GM06990 (cell line): ENCODE measurements around the gene PAN2.

Source experiments
- DNase-seq: peaks from one replicate; pipeline ENCODE4 v3.0.0-alpha.2; 2011; ENCODE audit not compliant: insufficient read length; ENCODE audit errors: extremely low read depth
- H3K27me3 ChIP-seq: replicated peaks from 2 replicates; pipeline ENCODE4 v1.6.0; 2011; ENCODE audit warnings: low read length; ENCODE audit not compliant: control insufficient read depth, insufficient read depth
- H3K36me3 ChIP-seq: 2 replicates; pipeline ENCODE4 v1.5.1; 2011; ENCODE audit warnings: low read length; ENCODE audit not compliant: control insufficient read depth, insufficient read depth
- H3K4me3 ChIP-seq: replicated peaks from 2 replicates; pipeline ENCODE4 v1.5.1; 2011; ENCODE audit warnings: low read depth, mild to moderate bottlenecking, control low read depth, low read length
- TF ChIP-seq, protein P1 (sequence below): IDR thresholded peaks from 2 replicates; pipeline ENCODE4 v1.5.1; 2011; ENCODE audit warnings: low read length, control low read depth, mild to moderate bottlenecking, inconsistent platforms; ENCODE audit not compliant: insufficient read depth, poor library complexity, severe bottlenecking

PAN2 gene

DNA sequence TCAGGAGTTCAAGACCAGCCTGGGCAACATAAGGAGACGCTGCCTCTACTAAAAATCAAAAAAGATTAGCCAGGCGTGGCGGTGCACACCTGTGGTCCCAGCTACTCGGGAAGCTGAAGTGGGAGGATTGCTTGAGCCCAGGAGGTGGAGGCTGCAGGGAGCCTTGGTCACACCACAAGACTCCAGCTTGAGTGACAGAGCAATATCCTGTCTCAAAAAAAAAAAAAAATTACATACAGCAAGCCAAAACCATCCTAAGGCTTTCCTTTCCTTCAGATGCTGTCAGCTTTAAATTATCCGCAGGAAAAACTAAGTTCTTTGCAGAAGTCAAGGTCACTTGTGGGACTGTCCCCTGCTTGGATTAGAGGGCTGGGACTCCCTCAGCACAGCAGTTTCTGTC, 35.0 kb downstream of the PAN2 start:
- DNase-seq: no peak

DNA sequence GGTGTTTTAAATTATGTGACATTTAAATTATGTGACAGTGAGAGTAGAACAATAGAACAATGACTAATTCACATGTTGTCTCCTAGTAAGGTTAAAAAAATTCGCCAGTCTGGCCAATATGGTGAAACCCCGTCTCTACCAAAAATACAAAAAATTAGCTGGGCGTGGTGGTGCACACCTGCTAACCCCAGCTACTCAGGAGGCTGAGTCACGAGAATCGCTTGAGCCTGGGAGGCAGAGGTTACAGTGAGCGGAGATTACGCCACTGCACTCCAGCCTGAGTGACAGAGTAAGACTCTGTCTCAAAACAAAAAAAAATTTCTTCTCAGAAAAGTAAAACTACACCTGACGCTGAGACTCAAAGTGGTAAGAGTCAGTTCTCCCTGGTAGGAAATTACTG, 36.4 kb downstream of the PAN2 start:
- Histone ChIP-seq H3K4me3 (no peak overlapping the region), H3K36me3 (no peaks in the 10 kb centered on the region; the same call in none of the 2 replicates), H3K27me3 (no peaks in the 10 kb centered on the region)
- no peak for DNase-seq
- TF ChIP-seq, protein P1, sequence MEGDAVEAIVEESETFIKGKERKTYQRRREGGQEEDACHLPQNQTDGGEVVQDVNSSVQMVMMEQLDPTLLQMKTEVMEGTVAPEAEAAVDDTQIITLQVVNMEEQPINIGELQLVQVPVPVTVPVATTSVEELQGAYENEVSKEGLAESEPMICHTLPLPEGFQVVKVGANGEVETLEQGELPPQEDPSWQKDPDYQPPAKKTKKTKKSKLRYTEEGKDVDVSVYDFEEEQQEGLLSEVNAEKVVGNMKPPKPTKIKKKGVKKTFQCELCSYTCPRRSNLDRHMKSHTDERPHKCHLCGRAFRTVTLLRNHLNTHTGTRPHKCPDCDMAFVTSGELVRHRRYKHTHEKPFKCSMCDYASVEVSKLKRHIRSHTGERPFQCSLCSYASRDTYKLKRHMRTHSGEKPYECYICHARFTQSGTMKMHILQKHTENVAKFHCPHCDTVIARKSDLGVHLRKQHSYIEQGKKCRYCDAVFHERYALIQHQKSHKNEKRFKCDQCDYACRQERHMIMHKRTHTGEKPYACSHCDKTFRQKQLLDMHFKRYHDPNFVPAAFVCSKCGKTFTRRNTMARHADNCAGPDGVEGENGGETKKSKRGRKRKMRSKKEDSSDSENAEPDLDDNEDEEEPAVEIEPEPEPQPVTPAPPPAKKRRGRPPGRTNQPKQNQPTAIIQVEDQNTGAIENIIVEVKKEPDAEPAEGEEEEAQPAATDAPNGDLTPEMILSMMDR: no peak

More for the DNA sequence above, 35.0 kb downstream of the PAN2 start:
- TF ChIP-seq, protein P1: no peak
- Histone ChIP-seq H3K36me3 (no peaks in the 10 kb centered on the region; the same call in 1 of the 2 replicates), H3K4me3 (peak overlapping the region; percentile 90), H3K27me3 (no peaks in the 10 kb centered on the region)

DNA sequence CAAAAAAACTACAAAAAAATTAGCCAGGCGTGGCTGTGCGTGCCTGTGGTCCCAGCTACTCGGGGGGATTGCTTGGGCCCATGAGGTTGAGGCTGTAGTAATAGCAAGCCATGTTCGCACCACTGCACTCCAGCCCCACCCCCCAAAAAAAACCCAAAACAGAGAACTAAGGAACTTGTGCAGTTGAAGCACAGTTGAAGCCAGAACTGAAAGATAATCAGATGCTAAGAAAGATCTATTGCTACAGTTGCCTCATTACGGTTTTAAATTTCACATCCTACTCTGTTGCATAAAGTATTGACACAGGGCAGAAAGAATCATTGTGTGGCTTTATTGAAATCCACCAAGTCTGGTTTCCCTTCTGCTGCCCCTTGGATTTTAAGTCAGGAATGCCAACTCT, 37.5 kb downstream of the PAN2 start:
- peaks cover 2% of the 10 kb centered on the region for H3K36me3 ChIP-seq
- DNase-seq: no peak
- no peaks in the 10 kb centered on the region for H3K27me3 ChIP-seq
- H3K4me3 ChIP-seq: no peak overlapping the region
- TF ChIP-seq, protein P1: no peak

DNA sequence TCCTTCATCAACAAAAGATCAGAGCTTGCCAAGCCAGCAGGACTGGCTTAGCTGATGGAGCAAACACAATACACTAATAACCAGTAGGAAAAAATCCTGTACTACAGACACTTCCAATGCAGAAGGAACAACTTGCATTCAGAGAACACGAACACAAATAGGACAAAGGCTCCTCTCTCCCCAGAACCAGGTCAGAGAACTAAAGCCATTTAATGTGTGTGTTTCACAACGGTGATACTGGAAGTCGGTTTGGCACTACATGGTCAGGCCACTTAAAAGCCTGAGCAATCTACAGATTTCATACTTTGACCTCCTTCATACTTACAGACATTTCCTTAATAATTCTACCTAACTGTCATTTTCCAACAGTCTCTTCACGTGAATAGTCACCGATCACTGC, 40.0 kb downstream of the PAN2 start:
- Histone ChIP-seq H3K36me3 (peaks cover 5% of the 10 kb centered on the region), H3K27me3 (no peaks in the 10 kb centered on the region), H3K4me3 (no peak overlapping the region)
- TF ChIP-seq, protein P1: no peak
- DNase-seq: no peak

DNA sequence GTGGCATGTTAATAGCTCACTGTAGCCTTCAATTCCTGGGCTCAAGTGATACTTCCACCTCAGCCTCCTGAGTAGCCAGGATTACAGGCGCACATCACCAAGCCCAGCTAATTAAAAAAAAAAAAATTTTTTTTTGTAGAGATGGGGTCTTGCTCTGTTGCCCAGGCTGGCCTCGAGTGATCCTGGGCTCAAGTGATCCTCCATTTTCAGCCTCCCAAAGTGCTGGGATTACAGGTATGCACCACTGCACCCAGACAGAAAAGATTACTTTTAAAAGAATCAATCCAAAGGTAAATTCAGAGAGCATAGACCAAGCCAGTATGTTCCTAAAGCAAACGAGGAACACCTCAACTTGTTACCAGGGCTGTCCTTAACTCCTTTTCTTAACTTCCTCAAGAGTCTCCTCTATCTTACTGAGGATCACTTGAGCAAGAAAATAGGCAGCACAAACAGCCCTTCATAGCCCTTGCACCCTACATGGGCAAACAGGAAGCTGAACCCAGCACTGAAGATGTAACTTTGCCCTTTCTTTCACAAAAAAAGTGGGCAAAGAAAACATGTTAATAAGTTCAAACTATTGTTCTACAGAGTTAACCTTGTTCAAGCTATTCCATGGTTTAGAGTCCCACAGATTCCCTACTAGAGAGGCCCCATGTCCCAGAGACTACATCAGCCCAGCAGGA, 45.0 kb downstream of the PAN2 start:
- Histone ChIP-seq H3K4me3 (no peak overlapping the region), H3K27me3 (no peaks in the 10 kb centered on the region), H3K36me3 (peaks cover 8% of the 10 kb centered on the region)
- TF ChIP-seq, protein P1: no peak
- DNase-seq: no peak
